Measurements from ENCODE around the gene CERS6. TPM values are rescaled to one million over a fixed set of nuclear protein-coding genes. Genes with fewer than 3 reads are reported as not detected.
A peak's percentile ranks its signal among the peaks of the same experiment; 100 is the strongest.

The CERS6 gene
- total RNA-seq, 8 experiments from 2014 or later: 18.2 to 59.9 (median 39.7) TPM

DNA sequence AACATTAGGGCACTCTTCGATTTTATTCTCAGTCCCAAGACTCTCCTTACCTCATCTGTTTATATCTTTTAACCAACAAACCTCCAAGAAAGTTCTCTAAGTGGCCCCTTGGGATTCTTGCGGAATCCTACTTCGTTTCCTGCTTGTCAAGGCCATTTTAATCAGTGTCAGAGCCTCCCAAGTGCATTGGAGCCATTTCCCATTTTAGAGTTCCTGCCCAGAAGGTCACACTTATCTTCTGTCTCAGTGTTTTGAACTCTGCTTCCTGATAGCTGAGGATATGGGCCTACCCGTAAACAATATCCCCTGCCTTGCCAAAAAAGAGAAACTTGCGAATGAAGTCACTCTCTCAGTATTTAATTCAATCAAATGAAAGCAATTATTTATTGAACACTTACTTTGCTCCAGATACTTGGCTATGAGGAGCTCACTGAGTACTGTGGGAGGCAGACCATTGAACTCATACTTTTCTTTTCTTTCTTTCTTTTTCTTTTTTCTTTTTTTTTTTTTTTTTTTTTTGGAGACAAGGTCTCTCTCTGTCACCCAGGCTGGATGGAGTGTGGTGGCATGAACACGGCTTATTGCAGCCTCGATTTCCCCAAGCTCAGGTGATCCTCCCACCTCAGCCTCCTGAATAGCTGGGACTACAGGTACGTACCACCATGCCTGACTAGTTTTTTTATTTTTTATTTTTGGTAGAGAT is 340.7 kb downstream of the CERS6 start:
- ATAC-seq (replicated peaks in 6 of 8): no peak
- H3K27ac ChIP-seq: no peak overlapping the region
- WGBS, 10 experiments: 58 to 100% (median 86%) methylated on average over 4 to 8 of the region's 8 CpGs; no CpG with 5 or more reads in 1 of the 10 experiments
- H3K4me1 ChIP-seq (replicated peaks in 1 of 2): peaks cover 0 to 5% of the 10 kb centered on the region in 2 donors
- in situ Hi-C loops (cut with MboI; ENCODE audit: low pct_unique_long_range_greater_than_20kb in 2 of 9, low sequenced_read_pairs in 9 of 9, unreplicated experiment in 9 of 9): loop anchor here in 1 of 9 experiments (25.0 kb wide), 1 partner anchor 116 kb away; the partner anchor contains the start of gene G6PC2
- H3K4me3 ChIP-seq: no peak overlapping the region

DNA sequence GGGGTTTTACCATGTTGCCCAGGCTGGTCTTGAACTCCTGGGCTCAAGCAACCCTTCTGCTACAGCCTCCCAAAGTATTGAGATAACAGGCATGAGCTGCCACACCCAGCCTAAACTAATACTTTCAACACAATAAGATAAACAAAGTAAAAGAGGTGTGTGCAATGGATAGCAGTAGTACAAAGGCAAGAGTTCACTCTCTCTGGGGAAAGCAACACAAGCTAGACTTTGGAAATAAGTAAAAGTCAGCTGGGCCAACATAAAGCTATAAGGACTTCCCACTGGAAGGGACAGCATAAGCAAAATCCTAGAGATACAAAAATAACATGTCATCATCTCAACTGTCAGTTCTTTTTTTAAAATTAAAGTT is 341.2 kb downstream of the CERS6 start:
- in situ Hi-C loops (cut with MboI; ENCODE audit: low pct_unique_long_range_greater_than_20kb in 2 of 9, low sequenced_read_pairs in 9 of 9, unreplicated experiment in 9 of 9): loop anchor here in 1 of 9 experiments (25.0 kb wide), 1 partner anchor 115 kb away; the partner anchor contains the start of gene G6PC2

DNA sequence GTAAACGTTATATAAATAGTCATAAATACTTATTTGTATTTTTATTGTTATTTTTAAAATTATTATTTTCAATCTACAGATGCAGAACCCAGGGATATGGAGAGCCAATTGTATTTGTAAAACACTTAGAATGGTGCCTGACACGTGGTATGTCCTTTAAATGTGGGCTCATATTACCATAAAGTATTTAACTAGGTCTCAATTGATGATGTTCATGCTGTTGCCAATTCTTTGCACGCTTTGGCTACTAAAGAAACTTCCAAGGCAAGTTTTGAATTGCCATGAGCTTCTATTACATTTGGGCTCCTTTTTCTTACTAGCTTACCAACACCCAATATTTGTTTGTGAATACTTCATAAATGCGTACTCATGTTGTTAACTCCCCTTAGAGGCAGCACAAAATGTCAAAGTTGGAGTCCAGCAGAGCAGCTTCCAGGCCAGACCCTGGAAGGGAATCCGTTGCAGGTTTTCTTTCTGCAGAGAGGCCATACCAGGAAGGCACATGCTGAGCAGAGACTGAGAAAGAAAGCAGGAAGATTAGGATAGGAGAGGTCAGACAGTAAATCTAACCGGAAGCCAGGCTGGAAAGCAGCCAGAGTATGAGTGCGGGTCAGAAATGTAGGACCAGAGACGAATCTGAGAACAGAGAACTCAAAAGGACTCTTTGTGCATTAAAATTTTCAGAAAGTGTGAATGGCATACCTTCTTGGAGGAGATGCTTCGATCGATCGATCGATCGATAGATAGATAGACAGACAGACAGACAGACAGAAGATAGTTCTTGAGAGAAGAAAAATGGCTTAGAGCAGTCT is 342.2 kb downstream of the CERS6 start:
- peaks cover 0 to 7% of the 10 kb centered on the region in 2 donors for H3K4me1 ChIP-seq (replicated peaks in 1 of 2)
- 45 to 100% (median 72%) methylated on average over 2 to 13 of the region's 13 CpGs for WGBS, 10 experiments
- ATAC-seq (replicated peaks in 6 of 8): peak in 2 of 8 experiments; percentile 26 to 33
- no peak overlapping the region for H3K27ac ChIP-seq
- no peak overlapping the region for H3K4me3 ChIP-seq
- in situ Hi-C loops (cut with MboI; ENCODE audit: low pct_unique_long_range_greater_than_20kb in 2 of 9, low sequenced_read_pairs in 9 of 9, unreplicated experiment in 9 of 9): loop anchor here in 1 of 9 experiments (25.0 kb wide), 1 partner anchor 114 kb away; the partner anchor contains the start of gene G6PC2

More for the DNA sequence above, 341.2 kb downstream of the CERS6 start:
- ATAC-seq (replicated peaks in 6 of 8): no peak
- Histone ChIP-seq H3K4me1 (replicated peaks in 1 of 2) (peaks cover 0 to 5% of the 10 kb centered on the region in 2 donors), H3K4me3 (no peak overlapping the region), H3K27ac (no peak overlapping the region)

DNA sequence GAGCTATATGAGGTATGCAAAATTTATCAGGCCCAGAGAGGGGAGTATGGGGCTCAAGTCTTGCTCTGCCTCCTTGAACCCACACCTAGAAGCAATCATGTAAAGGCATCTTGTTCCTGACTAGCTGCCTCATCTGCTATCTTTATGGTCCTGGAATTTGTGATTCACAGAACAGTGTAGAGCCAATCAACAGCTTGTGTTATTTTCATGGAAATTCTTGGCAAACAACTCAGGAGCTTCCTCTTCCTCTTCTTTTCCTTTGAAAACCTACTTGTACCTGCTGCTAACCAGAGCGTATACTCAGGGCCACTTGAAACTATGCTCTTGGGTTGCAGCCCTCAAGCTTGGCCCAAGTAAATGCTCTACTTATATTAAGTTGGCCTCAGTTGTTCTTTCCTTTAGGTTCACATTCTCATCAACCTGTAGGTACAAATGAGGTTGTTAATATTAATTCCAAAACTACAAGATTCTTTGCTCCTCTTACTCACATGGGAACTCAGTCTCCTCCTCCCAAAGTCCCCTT is 342.9 kb downstream of the CERS6 start:
- Histone ChIP-seq H3K4me3 (no peak overlapping the region), H3K4me1 (replicated peaks in 1 of 2) (peaks cover 0 to 10% of the 10 kb centered on the region in 2 donors), H3K27ac (no peak overlapping the region)
- ATAC-seq (replicated peaks in 6 of 8): no peak
- WGBS, 10 experiments: 43 to 100% (median 88%) methylated on average over 1 of the region's 1 CpG; no CpG with 5 or more reads in 5 of the 10 experiments
- in situ Hi-C loops (cut with MboI; ENCODE audit: low pct_unique_long_range_greater_than_20kb in 2 of 9, low sequenced_read_pairs in 9 of 9, unreplicated experiment in 9 of 9): loop anchor here in 1 of 9 experiments (25.0 kb wide), 1 partner anchor 113 kb away; the partner anchor contains the start of gene G6PC2

DNA sequence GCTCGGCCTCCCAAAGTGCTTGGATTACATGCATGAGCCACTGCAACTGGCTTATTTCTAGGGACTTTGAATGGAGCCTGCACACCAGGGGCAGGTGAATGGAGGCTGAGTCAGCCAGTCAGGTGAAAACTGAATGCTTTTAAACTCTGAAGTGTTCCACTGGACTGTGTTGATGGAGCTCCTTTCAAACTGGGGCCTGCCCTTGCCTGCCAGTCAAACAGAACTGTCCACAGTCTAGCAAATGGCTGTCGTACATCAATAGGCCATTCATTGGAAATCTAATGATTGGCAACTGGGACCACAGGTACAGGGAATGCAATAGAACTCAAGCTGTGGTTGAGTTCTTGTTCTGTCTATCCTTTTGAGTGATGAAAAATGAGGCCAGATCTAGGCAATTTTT is 345.4 kb downstream of the CERS6 start:
- WGBS, 10 experiments: 0 to 100% (median 40%) methylated on average over 1 to 2 of the region's 2 CpGs; no CpG with 5 or more reads in 3 of the 10 experiments
- H3K4me3 ChIP-seq: no peak overlapping the region
- no peak for ATAC-seq (replicated peaks in 6 of 8)
- H3K27ac ChIP-seq: no peak overlapping the region
- H3K4me1 ChIP-seq (replicated peaks in 1 of 2): peaks cover 0 to 5% of the 10 kb centered on the region in 2 donors
- in situ Hi-C loops (cut with MboI; ENCODE audit: low pct_unique_long_range_greater_than_20kb in 2 of 9, low sequenced_read_pairs in 9 of 9, unreplicated experiment in 9 of 9): no loop called here

DNA sequence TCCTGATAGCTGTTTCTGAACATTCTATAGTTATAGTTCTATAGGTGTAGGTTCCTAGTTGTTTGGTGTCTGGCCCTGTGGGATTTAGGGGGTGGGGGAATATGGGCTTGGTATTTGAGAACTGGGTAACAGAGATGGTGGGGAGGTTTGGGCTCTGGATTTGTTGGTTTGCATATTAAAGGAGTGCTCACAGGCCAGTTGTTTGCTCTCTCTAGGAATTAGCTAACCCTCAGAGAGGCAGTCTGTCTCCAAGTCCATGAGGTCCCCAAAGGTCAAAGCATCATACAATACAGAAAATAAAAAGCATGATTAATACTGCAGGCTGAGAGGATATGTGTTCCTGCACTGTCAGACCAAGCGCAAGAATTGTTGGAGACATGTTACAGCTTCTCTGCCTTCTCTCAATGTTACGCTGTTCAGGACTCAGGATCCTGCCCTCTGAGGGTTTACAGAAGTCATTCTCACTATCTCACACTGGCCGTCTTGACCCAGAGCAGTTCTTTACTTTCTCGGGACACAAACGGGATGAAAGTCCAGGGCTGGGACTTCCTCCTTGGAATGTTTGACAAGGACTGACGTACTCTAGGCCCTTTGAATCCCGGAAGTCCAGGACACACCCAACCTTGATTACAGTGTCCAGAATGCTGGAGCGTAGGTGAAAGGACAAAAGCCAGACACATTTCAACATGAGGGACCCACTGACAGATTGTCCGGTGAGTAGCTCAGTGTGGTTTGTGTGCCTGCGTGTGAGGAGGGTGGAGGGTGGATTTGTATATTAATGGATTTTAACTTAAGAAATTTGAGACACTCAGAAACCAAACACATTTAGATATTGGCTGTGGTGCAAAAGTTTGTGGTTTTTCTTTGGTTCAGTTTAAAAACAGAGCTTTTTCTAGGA is 346.1 kb downstream of the CERS6 start, which contains the start of gene NOSTRIN:
NOSTRIN (plus strand) TSS at position 677 of the 898 bp plus-strand sequence; CDS start at position 687, 10 bp downstream.
- peak in 3 of 8 experiments; percentile 58 to 94 (median 94) for ATAC-seq (replicated peaks in 6 of 8)
- in situ Hi-C loops (cut with MboI; ENCODE audit: low pct_unique_long_range_greater_than_20kb in 2 of 9, low sequenced_read_pairs in 9 of 9, unreplicated experiment in 9 of 9): no loop called here
- H3K4me3 ChIP-seq: no peak within 1 kb of the TSS
- H3K4me1 ChIP-seq (replicated peaks in 1 of 2): peaks cover 0 to 5% of the 10 kb centered on the region in 2 donors
- 0 to 100% (median 78%) methylated on average over 1 to 9 of the region's 10 CpGs; no CpG with 5 or more reads in 1 of the 10 experiments for WGBS, 10 experiments
- no peak within 1 kb of the TSS for H3K27ac ChIP-seq

DNA sequence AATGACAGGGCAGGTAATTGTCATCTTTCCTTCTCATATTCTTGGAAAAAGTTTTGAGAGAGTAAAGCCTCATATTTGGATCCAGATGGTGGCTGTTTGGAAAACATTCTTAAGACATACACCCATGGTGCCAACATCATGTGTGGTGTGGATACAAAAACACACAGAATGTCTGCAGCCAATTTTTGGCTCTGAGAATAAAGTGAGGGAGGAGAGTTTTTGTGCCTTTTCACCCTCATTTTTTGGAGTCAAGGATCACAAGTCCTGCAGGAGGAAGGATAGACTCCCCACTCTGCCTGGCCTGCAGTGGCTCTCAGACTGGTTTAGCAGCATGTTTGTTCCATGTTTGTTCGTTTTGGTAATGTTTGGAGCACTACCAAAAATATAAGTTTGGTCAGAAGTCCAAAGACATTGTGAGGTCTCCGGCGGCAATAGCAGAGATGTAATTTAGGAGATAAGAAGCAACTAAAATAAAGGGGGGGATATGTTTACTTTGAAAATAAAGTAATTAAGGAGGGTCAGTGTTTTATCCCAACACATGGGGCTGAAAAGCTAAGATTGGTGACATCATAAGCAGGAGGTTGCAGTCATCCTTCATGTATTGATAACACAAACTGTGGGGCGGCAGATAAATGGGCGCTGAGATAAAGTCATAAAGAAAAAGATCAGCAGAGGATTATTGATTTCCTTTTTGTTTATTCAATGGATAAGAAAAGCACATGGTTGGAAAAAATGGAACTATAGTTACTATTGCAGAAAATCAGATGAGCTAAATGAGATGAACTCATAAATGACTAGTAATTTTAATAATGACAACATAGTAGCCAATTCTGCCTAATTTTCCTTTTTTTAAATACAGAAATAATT is 347.0 kb downstream of the CERS6 start:
- Histone ChIP-seq H3K4me1 (replicated peaks in 1 of 2) (peaks cover 0 to 5% of the 10 kb centered on the region in 2 donors), H3K27ac (no peak overlapping the region), H3K4me3 (no peak overlapping the region)
- WGBS, 10 experiments: 32 to 100% (median 89%) methylated on average over 2 to 5 of the region's 5 CpGs
- peak in 2 of 8 experiments; percentile 18 for ATAC-seq (replicated peaks in 6 of 8)
- in situ Hi-C loops (cut with MboI; ENCODE audit: low pct_unique_long_range_greater_than_20kb in 2 of 9, low sequenced_read_pairs in 9 of 9, unreplicated experiment in 9 of 9): no loop called here

DNA sequence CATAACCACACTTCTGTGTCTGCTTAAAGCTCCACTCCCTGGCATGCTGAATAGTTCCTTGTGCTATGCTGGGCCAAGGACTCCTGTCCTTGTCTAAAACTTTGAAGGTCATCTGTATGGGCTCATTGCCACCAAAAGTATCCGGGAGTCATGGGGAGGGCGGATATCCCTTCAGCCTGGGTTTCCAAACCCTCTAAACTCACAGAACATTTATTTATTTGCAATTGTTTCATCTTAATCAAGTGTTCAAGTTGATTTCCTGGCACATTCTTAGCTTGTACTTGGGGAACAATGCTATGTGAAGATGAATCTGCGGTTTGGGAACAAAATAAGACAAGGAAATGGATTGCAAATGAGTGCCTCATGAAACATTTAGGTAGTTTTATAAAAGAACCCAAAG is 348.1 kb downstream of the CERS6 start:
- no peak overlapping the region for H3K4me3 ChIP-seq
- peaks cover 0 to 5% of the 10 kb centered on the region in 2 donors for H3K4me1 ChIP-seq (replicated peaks in 1 of 2)
- in situ Hi-C loops (cut with MboI; ENCODE audit: low pct_unique_long_range_greater_than_20kb in 2 of 9, low sequenced_read_pairs in 9 of 9, unreplicated experiment in 9 of 9): no loop called here
- H3K27ac ChIP-seq: no peak overlapping the region
- WGBS, 10 experiments: 84 to 100% (median 94%) methylated on average over 1 to 3 of the region's 3 CpGs; no CpG with 5 or more reads in 1 of the 10 experiments
- no peak for ATAC-seq (replicated peaks in 6 of 8)

DNA sequence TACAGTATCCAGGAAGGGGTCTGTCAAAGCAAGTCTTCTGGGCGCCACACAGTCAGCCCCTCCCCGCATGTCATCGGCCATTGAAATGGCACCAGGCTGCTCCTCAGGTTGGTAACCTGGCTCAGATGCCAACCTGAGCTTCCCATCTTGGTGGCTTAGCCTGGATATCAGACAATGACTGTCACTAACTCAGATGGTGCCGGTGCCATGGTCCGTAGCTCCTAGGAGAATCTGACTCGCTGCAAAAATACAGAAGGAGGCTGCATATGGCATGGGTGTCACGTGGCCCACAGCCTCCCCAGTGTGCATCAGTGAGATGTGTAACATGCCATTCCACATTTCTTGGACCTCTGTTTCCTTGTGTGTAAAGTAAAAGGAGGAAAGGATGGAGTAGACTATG is 349.5 kb downstream of the CERS6 start:
- Histone ChIP-seq H3K27ac (no peak overlapping the region), H3K4me1 (replicated peaks in 1 of 2) (peaks cover 2 to 13% of the 10 kb centered on the region in 2 donors), H3K4me3 (no peak overlapping the region)
- in situ Hi-C loops (cut with MboI; ENCODE audit: low pct_unique_long_range_greater_than_20kb in 2 of 9, low sequenced_read_pairs in 9 of 9, unreplicated experiment in 9 of 9): no loop called here
- ATAC-seq (replicated peaks in 6 of 8): no peak
- WGBS, 10 experiments: 67 to 100% (median 96%) methylated on average over 1 to 5 of the region's 7 CpGs; no CpG with 5 or more reads in 4 of the 10 experiments

DNA sequence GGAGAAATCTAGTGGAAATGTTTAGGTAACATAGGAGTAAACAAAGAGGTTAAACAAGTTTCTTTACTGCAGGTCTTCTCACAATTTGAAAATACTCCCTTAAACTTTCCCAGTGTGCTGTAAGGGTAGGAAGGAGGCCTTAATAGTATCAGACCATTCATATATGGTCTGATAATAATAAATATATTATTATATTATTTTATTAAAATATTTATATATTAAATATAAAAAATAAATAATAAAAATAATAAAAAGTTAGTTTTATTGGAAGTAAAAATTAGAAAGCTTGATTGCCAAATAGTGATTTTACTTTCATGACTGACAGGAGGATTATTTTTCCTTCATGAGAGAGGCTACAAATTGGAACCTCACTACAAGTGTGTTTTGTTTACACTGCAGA is 353.5 kb downstream of the CERS6 start:
- H3K4me1 ChIP-seq (replicated peaks in 1 of 2): peaks cover 11 to 36% of the 10 kb centered on the region in 2 donors
- H3K4me3 ChIP-seq: no peak overlapping the region
- in situ Hi-C loops (cut with MboI; ENCODE audit: low pct_unique_long_range_greater_than_20kb in 2 of 9, low sequenced_read_pairs in 9 of 9, unreplicated experiment in 9 of 9): no loop called here
- H3K27ac ChIP-seq: no peak overlapping the region
- no peak for ATAC-seq (replicated peaks in 6 of 8)

DNA sequence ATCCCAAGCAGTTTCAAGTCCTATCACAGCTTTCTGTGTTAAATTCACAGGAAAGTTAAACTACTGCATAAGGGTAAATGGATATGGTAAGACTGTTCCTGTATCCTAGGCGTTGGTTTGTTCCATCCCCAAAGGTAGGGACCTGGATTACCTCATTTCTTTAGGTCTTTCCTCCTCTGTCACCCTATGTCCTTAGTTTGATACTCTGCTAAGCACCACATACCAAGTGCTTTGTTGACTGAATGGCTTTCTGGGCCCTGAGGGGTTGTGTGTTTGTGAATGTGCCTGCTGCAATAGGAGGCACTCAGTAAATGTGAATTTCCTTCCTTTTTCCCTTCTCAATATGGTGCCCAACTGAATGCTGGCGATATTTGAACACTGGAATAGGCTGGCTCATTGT is 354.2 kb downstream of the CERS6 start:
- 50 to 100% (median 71%) methylated on average over 1 to 2 of the region's 2 CpGs; no CpG with 5 or more reads in 3 of the 10 experiments for WGBS, 10 experiments
- Histone ChIP-seq H3K27ac (no peak overlapping the region), H3K4me1 (replicated peaks in 1 of 2) (peaks cover 14 to 36% of the 10 kb centered on the region in 2 donors), H3K4me3 (no peak overlapping the region)
- no peak for ATAC-seq (replicated peaks in 6 of 8)
- in situ Hi-C loops (cut with MboI; ENCODE audit: low pct_unique_long_range_greater_than_20kb in 2 of 9, low sequenced_read_pairs in 9 of 9, unreplicated experiment in 9 of 9): no loop called here
